HCT116 (cell line): ENCODE measurements around the gene KYNU.

ENCODE experiments used
- CBX3 ChIP-seq: IDR thresholded peaks from 2 replicates; pipeline ENCODE4 v1.6.1; 2012; ENCODE audit warnings: low read depth
- EZH2 ChIP-seq: fragments of 200-600 bp; sonication (generic); IDR thresholded peaks from 2 replicates; pipeline ENCODE4 v1.6.1; 2017; ENCODE audit warnings: antibody characterized with exemption, mixed run types
- JUND ChIP-seq: IDR thresholded peaks from 2 replicates; pipeline ENCODE4 v1.6.1; 2012
- MAX ChIP-seq: IDR thresholded peaks from 2 replicates; pipeline ENCODE4 v1.6.1; 2012
- POLR2A ChIP-seq: IDR thresholded peaks from 2 replicates; pipeline ENCODE4 v1.7.0; 2011; ENCODE audit warnings: borderline replicate concordance; ENCODE audit not compliant: insufficient read depth, insufficient read length; ENCODE audit errors: extremely low read depth
- POLR2AphosphoS5 ChIP-seq: IDR thresholded peaks from 2 replicates; pipeline ENCODE4 v1.6.1; 2011; ENCODE audit warnings: mild to moderate bottlenecking, low read depth, low read length, moderate library complexity
- RAD21 ChIP-seq: IDR thresholded peaks from 2 replicates; pipeline ENCODE4 v1.6.1; 2012; ENCODE audit warnings: low read depth, mild to moderate bottlenecking
- REST ChIP-seq: IDR thresholded peaks from 2 replicates; pipeline ENCODE4 v1.6.1; 2012; ENCODE audit warnings: low read depth
- SIN3A ChIP-seq: IDR thresholded peaks from 2 replicates; pipeline ENCODE4 v1.6.1; 2012; ENCODE audit warnings: low read depth
- SRF ChIP-seq: IDR thresholded peaks from 2 replicates; pipeline ENCODE4 v1.6.1; 2012; ENCODE audit warnings: low read depth
- ZNF274 ChIP-seq: fragments of 200-500 bp; sonication (Bioruptor generic); IDR thresholded peaks from 2 replicates; pipeline ENCODE4 v1.6.1; 2014; ENCODE audit warnings: mild to moderate bottlenecking, low read depth, low read length, inconsistent platforms
- TF ChIP-seq, protein P1 (sequence below), 3 experiments: fragments of 200-600 bp in 1 of 3; sonication (generic) in 1 of 3; IDR thresholded peaks in 2 of 3; conservative IDR thresholded peaks in 1 of 3; 2 replicates each; pipeline ENCODE4 v1.5.1; 2012 to 2017; ENCODE audit warnings: low read depth in 2 of 3, low read length in 2 of 3, antibody characterized with exemption in 1 of 3, borderline replicate concordance in 1 of 3, control low read depth in 1 of 3, mild to moderate bottlenecking in 1 of 3, mixed read lengths in 1 of 3, mixed run types in 1 of 3, moderate library complexity in 1 of 3; ENCODE audit not compliant: insufficient read depth in 1 of 3

DNA sequence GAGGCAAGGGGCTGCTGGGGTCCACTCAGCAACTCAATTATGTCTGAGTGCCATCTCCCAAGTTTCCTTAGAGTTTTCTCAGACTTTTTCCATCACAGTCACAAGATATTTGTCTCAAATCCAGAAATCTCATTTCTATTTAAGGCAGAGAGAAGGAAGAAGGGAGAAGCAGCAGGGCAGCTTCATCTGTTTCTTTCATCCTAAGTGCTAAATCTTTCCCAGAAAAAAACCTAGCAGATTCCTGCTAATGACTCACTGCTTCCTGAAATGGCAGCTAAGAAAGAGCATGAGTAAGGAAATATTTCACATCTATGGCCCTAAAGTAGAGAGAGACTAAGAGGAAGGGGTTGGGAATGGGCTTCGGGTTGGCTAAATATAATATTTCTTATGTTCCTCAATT lies 88.0 kb downstream of the KYNU start:
- TF ChIP-seq EZH2 (no peak), SRF (no peak), POLR2A (no peak), JUND (no peak), SIN3A (no peak), POLR2AphosphoS5 (no peak), ZNF274 (no peak), MAX (no peak), RAD21 (no peak), CBX3 (no peak), REST (no peak)
- TF ChIP-seq, protein P1, sequence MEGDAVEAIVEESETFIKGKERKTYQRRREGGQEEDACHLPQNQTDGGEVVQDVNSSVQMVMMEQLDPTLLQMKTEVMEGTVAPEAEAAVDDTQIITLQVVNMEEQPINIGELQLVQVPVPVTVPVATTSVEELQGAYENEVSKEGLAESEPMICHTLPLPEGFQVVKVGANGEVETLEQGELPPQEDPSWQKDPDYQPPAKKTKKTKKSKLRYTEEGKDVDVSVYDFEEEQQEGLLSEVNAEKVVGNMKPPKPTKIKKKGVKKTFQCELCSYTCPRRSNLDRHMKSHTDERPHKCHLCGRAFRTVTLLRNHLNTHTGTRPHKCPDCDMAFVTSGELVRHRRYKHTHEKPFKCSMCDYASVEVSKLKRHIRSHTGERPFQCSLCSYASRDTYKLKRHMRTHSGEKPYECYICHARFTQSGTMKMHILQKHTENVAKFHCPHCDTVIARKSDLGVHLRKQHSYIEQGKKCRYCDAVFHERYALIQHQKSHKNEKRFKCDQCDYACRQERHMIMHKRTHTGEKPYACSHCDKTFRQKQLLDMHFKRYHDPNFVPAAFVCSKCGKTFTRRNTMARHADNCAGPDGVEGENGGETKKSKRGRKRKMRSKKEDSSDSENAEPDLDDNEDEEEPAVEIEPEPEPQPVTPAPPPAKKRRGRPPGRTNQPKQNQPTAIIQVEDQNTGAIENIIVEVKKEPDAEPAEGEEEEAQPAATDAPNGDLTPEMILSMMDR (IDR thresholded peaks at IDR 0.05 in 2 of 3, conservative IDR thresholded peaks at IDR 0.05 in 1 of 3; ENCODE audit: borderline replicate concordance in 1 of 3, insufficient read depth in 1 of 3, low read depth in 2 of 3, low read length in 2 of 3) = no peak
